Osteocyte (in vitro differentiated cells): ENCODE data around the gene APOBEC3F. TPM values are rescaled to one million over a fixed set of nuclear protein-coding genes. Genes with fewer than 3 reads are reported as not detected.
"Not testable (repeated sequence)": the region's sequence is repeated elsewhere in the genome, so short reads cannot be mapped to it uniquely, and the experiment has no call there.

Source experiments
- DNase-seq: peaks from one replicate; pipeline ENCODE4 v3.0.0; 2021; ENCODE audit warnings: mixed read lengths; ENCODE audit not compliant: unreplicated experiment; ENCODE audit errors: extremely low spot score
- H3K27ac Mint-ChIP-seq: one replicate; pipeline ENCODE4 v1.8.0; 2021; ENCODE audit warnings: mild to moderate bottlenecking, mixed read lengths; ENCODE audit not compliant: unreplicated experiment
- H3K27me3 Mint-ChIP-seq: one replicate; pipeline ENCODE4 v1.8.0; 2021; ENCODE audit warnings: mixed read lengths; ENCODE audit not compliant: unreplicated experiment
- H3K36me3 Mint-ChIP-seq: one replicate; pipeline ENCODE4 v1.8.0; 2021; ENCODE audit warnings: mixed read lengths; ENCODE audit not compliant: unreplicated experiment
- H3K4me1 Mint-ChIP-seq: one replicate; pipeline ENCODE4 v1.8.0; 2021; ENCODE audit warnings: mixed read lengths; ENCODE audit not compliant: unreplicated experiment
- H3K4me3 Mint-ChIP-seq: one replicate; pipeline ENCODE4 v1.8.0; 2021; ENCODE audit warnings: mild to moderate bottlenecking, moderate library complexity, mixed read lengths; ENCODE audit not compliant: unreplicated experiment
- H3K9me3 Mint-ChIP-seq: one replicate; pipeline ENCODE4 v1.8.0; 2021; ENCODE audit warnings: mixed read lengths; ENCODE audit not compliant: unreplicated experiment
- CTCF ChIP-seq: fragments of 200-600 bp; sonication (generic); IDR thresholded peaks from 2 replicates; pipeline ENCODE4 v1.5.0; 2021; ENCODE audit warnings: antibody characterized with exemption, mild to moderate bottlenecking, moderate library complexity
- total RNA-seq: library from RNA; stranded (reverse); gene quantifications from 2 replicates; pipeline ENCODE4 v1.2.1, GENCODE V29; 2021

Gene APOBEC3F
- total RNA-seq, 1 donor from 2014 or later = 9.9 TPM

DNA sequence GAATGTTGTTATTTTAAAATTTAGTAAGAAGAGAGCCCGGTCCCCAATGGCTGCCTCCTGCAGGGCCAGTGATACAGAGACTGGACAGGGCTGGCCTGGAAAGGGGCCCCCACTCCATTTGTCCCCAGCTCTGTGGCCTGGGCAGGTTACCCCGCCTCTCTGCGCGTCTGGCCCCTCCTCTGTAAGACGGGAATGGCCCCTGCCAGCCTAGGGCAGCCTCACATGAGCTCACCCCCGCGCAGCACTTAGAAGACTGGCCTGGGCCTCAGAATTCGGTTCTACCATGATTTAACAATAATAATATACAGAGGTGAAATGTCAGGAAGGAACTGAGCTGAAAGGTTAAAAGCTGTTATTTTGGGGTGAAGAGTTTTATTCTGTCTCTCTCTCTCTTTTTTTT, 37.7 kb downstream of the APOBEC3F start:
- Mint-ChIP-seq H3K4me3 (no peak overlapping the region), H3K27me3 (no peaks in the 10 kb centered on the region), H3K4me1 (peaks cover 12% of the 10 kb centered on the region), H3K36me3 (no peaks in the 10 kb centered on the region), H3K9me3 (no peaks in the 10 kb centered on the region), H3K27ac (no peak overlapping the region)
- TF ChIP-seq CTCF = no peak
- no peak for DNase-seq

DNA sequence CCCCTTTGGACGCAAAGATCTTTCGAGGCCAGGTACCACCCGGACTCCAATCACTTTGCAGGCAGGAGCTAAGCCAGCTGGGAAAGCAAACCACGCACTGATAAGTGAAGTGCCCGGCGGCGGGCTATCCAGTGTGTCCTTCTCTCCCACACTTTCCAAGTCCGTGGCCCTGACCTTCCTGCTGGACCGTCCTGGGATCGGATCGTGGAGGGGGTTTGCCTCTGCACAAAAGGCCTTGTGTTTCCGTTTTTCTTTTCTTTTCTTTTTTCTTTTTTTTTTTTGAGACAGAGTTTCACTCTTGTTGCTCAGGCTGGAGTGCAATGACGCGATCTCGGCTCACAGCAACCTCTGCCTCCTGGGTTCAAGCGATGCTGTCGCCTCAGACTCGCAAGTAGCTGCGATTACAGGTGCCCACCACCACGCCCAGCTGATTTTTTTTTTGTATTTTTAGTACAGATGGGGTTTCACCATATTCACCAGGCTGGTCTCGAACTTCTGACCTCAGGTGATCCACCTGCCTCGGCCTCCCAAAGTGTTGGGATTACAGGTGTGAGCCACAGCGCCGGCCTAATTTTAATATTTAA, 38.5 kb downstream of the APOBEC3F start:
- H3K4me1 Mint-ChIP-seq = peaks cover 12% of the 10 kb centered on the region

DNA sequence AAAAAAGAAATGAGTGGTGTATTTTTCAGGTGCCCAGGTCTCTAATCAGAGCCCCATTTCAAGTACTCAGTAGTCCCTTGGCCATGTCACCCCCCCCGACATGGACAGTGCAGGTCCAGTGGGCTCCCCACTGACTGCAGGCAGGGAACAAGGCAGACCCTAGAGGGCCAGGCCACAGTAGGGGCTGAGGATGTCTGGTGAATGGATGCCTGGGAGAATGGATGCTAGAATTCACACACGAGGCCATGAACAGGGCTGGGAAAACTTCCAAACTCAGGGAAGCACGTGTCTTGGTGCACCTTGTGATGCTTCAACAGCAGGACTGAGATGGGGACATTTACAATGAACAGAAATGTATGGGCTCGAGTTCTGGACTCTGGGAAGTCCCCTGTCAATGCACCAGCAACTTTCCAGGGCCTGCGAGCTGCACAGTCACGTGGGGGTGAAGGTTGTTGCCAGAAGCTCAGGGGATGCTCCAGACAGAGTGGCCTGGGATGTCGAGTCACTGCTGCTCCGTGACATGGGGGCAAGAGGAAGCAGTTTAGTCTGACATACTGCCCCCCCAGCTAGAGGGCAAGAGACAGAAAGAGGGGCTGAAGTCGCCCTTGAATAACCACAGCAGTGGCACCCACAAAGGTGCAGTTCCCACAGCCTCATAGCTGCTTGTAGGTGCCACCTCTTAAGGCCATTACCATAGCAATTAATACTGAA, 39.5 kb downstream of the APOBEC3F start:
- Mint-ChIP-seq H3K4me1 (peaks cover 12% of the 10 kb centered on the region), H3K9me3 (no peaks in the 10 kb centered on the region), H3K27ac (no peak overlapping the region), H3K27me3 (no peaks in the 10 kb centered on the region), H3K4me3 (no peak overlapping the region), H3K36me3 (no peaks in the 10 kb centered on the region)
- TF ChIP-seq CTCF = no peak
- DNase-seq = no peak

More for the DNA sequence above, 38.5 kb downstream of the APOBEC3F start:
- not testable (repeated sequence) for H3K36me3 Mint-ChIP-seq, H3K4me3 Mint-ChIP-seq, H3K9me3 Mint-ChIP-seq, H3K27ac Mint-ChIP-seq, H3K27me3 Mint-ChIP-seq, DNase-seq

DNA sequence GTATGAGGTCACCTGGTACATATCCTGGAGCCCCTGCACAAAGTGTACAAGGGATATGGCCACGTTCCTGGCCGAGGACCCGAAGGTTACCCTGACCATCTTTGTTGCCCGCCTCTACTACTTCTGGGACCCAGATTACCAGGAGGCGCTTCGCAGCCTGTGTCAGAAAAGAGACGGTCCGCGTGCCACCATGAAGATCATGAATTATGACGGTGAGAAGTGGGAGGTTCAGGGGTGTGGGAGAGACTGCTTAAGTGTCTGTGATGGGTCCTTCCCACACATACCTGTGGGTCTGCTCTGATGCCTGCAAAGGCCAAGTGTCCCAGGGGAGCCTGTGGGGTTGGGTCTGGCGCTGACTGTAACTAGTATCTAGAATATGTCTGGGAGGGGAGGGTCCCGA, 40.4 kb downstream of the APOBEC3F start:
- Mint-ChIP-seq H3K36me3 (no peaks in the 10 kb centered on the region), H3K9me3 (no peaks in the 10 kb centered on the region), H3K4me3 (no peak overlapping the region), H3K27ac (no peak overlapping the region), H3K4me1 (peaks cover 12% of the 10 kb centered on the region), H3K27me3 (no peaks in the 10 kb centered on the region)
- no peak for TF ChIP-seq CTCF
- no peak for DNase-seq

GRCh38 chr22:39081598-39081997, 40.9 kb downstream of the APOBEC3F start:
- H3K4me1 Mint-ChIP-seq = peaks cover 8% of the 10 kb centered on the region
- H3K36me3 Mint-ChIP-seq = no peaks in the 10 kb centered on the region
- H3K4me3 Mint-ChIP-seq = no peak overlapping the region
- peaks cover 2% of the 10 kb centered on the region for H3K27me3 Mint-ChIP-seq
- DNase-seq = no peak
- no peak for TF ChIP-seq CTCF
- H3K27ac Mint-ChIP-seq = no peak overlapping the region
- H3K9me3 Mint-ChIP-seq = no peaks in the 10 kb centered on the region
